SK-N-SH (cell line): Measurements from ENCODE around the gene CTSS. TPM values are rescaled to one million over a fixed set of nuclear protein-coding genes. Genes with fewer than 3 reads are reported as not detected.

Source experiments
- CTCF ChIA-PET: fragments of 300-600, 350-600 bp; formaldehyde crosslinking; extraction: SDS; loops from one replicate; lab custom pipeline; 2021; lab: Yijun Ruan, JAX
- POLR2A ChIA-PET: fragments of 350-600 bp; sonication (Branson Sonifier 250); formaldehyde crosslinking; extraction: SDS; loops from one replicate; lab custom pipeline; 2020; ENCODE audit warnings: antibody characterized with exemption, inconsistent platforms; lab: Yijun Ruan, JAX
- DNase-seq: peaks from one replicate; pipeline ENCODE4 v3.0.0; 2012
- H2AFZ ChIP-seq: fragments of 200-600 bp; sonication (generic); 2 replicates; pipeline ENCODE4 v1.8.1; 2016; ENCODE audit warnings: antibody characterized with exemption, mild to moderate bottlenecking, low read depth
- H3F3A ChIP-seq: fragments of 200-600 bp; sonication (generic); replicated peaks from 2 replicates; pipeline ENCODE3; 2016; ENCODE audit warnings: antibody characterized with exemption, mild to moderate bottlenecking; ENCODE audit not compliant: insufficient read depth
- H3K27ac ChIP-seq, 2 experiments: fragments of 200-500 bp in 1 of 2; fragments of 200-600 bp in 1 of 2; sonication (Bioruptor generic) in 1 of 2; sonication (generic), shearing (Covaris generic) in 1 of 2; 2 replicates each; pipeline versions ENCODE4 v1.5.1 to v1.6.1; 2014 to 2016; ENCODE audit warnings: low read depth in 2 of 2, inconsistent platforms in 1 of 2, low read length in 1 of 2, mild to moderate bottlenecking in 1 of 2, mixed read lengths in 1 of 2
- H3K27me3 ChIP-seq: fragments of 200-600 bp; sonication (generic), shearing (Covaris generic); 2 replicates; pipeline ENCODE4 v1.6.1; 2016; ENCODE audit warnings: mixed run types; ENCODE audit not compliant: insufficient read depth
- H3K36me3 ChIP-seq, 2 experiments: fragments of 200-500 bp in 1 of 2; fragments of 200-600 bp in 1 of 2; sonication (Bioruptor generic) in 1 of 2; sonication (generic) in 1 of 2; replicated peaks in 1 of 2; 2 replicates each; pipeline versions ENCODE3 to v1.5.1; 2014 to 2016; ENCODE audit warnings: low read length in 1 of 2, mild to moderate bottlenecking in 1 of 2; ENCODE audit not compliant: insufficient read depth in 2 of 2, control insufficient read depth in 1 of 2
- H3K4me1 ChIP-seq, 2 experiments: fragments of 200-500 bp in 1 of 2; fragments of 200-600 bp in 1 of 2; sonication (Bioruptor generic) in 1 of 2; sonication (generic), shearing (Covaris generic) in 1 of 2; 2 replicates each; pipeline versions ENCODE4 v1.5.1 to v1.6.1; 2014 to 2016; ENCODE audit warnings: low read depth in 1 of 2, low read length in 1 of 2, mixed run types in 1 of 2; ENCODE audit not compliant: insufficient read depth in 2 of 2, control insufficient read depth in 1 of 2
- H3K4me2 ChIP-seq: fragments of 200-600 bp; sonication (generic), shearing (Covaris generic); 2 replicates; pipeline ENCODE4 v1.6.1; 2017; ENCODE audit warnings: mixed run types
- H3K4me3 ChIP-seq, 2 experiments: fragments of 200-500 bp in 1 of 2; fragments of 200-600 bp in 1 of 2; sonication (Bioruptor generic) in 1 of 2; sonication (generic), shearing (Covaris generic) in 1 of 2; 2 replicates each; pipeline versions ENCODE4 v1.5.1 to v1.8.1; 2014 to 2016; ENCODE audit warnings: low read depth in 2 of 2, inconsistent platforms in 1 of 2, low read length in 1 of 2, mild to moderate bottlenecking in 1 of 2, mixed read lengths in 1 of 2, moderate library complexity in 1 of 2
- H3K79me2 ChIP-seq: fragments of 200-600 bp; sonication (generic); 2 replicates; pipeline ENCODE4 v1.8.1; 2017; ENCODE audit warnings: mild to moderate bottlenecking; ENCODE audit not compliant: insufficient read depth
- H3K9ac ChIP-seq: fragments of 200-600 bp; sonication (generic); 2 replicates; pipeline ENCODE4 v1.6.1; 2017; ENCODE audit warnings: mixed run types
- H3K9me2 ChIP-seq: fragments of 200-600 bp; sonication (generic); 2 replicates; pipeline ENCODE4 v1.6.1; 2017; ENCODE audit warnings: mixed run types
- H3K9me3 ChIP-seq: fragments of 200-600 bp; sonication (generic); 2 replicates; pipeline ENCODE4 v1.6.1; 2017; ENCODE audit warnings: mixed run types, mild to moderate bottlenecking, moderate library complexity
- H4K20me1 ChIP-seq: fragments of 200-600 bp; sonication (generic); 2 replicates; pipeline ENCODE4 v1.6.1; 2017; ENCODE audit warnings: mild to moderate bottlenecking, mixed run types; ENCODE audit not compliant: insufficient read depth
- CTCF ChIP-seq: fragments of 200-600 bp; sonication (generic); IDR thresholded peaks from 2 replicates; pipeline ENCODE4 v1.6.1; 2017; ENCODE audit warnings: antibody characterized with exemption, mild to moderate bottlenecking, moderate library complexity
- EZH2phosphoT487 ChIP-seq: fragments of 200-600 bp; sonication (generic); IDR thresholded peaks from 2 replicates; pipeline ENCODE4 v1.6.1; 2017; ENCODE audit warnings: low read depth, mixed run types, mild to moderate bottlenecking, antibody characterized with exemption, moderate library complexity, borderline replicate concordance
- GABPA ChIP-seq: IDR thresholded peaks from 2 replicates; pipeline ENCODE4 v1.4.0; 2012; ENCODE audit warnings: low read depth, mild to moderate bottlenecking
- GATA2 ChIP-seq: sonication (generic); formaldehyde crosslinking; IDR thresholded peaks from 2 replicates; pipeline ENCODE4 v1.5.0; 2020; ENCODE audit warnings: mild to moderate bottlenecking, missing genetic modification reagents
- IRF3 ChIP-seq: fragments of 150-350 bp; IDR thresholded peaks from 2 replicates; pipeline ENCODE4 v1.6.1; 2016; ENCODE audit warnings: mild to moderate bottlenecking, low read depth, low read length
- JUND ChIP-seq: IDR thresholded peaks from 2 replicates; pipeline ENCODE4 v1.4.0; 2012
- MAX ChIP-seq: IDR thresholded peaks from 2 replicates; pipeline ENCODE4 v1.4.0; 2012; ENCODE audit warnings: low read depth
- MEF2A ChIP-seq: IDR thresholded peaks from 2 replicates; pipeline ENCODE4 v1.4.0; 2012; ENCODE audit warnings: low read depth, borderline replicate concordance
- NRF1 ChIP-seq: IDR thresholded peaks from 2 replicates; pipeline ENCODE4 v1.6.1; 2012; ENCODE audit warnings: low read depth, mild to moderate bottlenecking, low read length
- PBX3 ChIP-seq: IDR thresholded peaks from 2 replicates; pipeline ENCODE4; 2012
- POLR2AphosphoS5 ChIP-seq: IDR thresholded peaks from 2 replicates; pipeline ENCODE4 v1.6.1; 2012; ENCODE audit warnings: low read depth, low read length
- RCOR1 ChIP-seq: fragments of 150-350 bp; IDR thresholded peaks from 2 replicates; pipeline ENCODE4 v1.6.1; 2017; ENCODE audit warnings: antibody characterized with exemption, low read length
- RXRA ChIP-seq: IDR thresholded peaks from 2 replicates; pipeline ENCODE4 v1.4.0; 2012; ENCODE audit warnings: low read depth, mild to moderate bottlenecking, borderline replicate concordance
- SIN3A ChIP-seq: IDR thresholded peaks from 2 replicates; pipeline ENCODE4 v1.6.1; 2012; ENCODE audit warnings: low read depth, mild to moderate bottlenecking, low read length, moderate library complexity, borderline replicate concordance
- SMC3 ChIP-seq: IDR thresholded peaks from 2 replicates; pipeline ENCODE4 v1.6.1; 2012; ENCODE audit warnings: low read depth, low read length, improper control_type of control experiment
- TAF1 ChIP-seq: IDR thresholded peaks from 2 replicates; pipeline ENCODE4 v1.6.1; 2012; ENCODE audit warnings: low read depth, mild to moderate bottlenecking, low read length, moderate library complexity, borderline replicate concordance
- TCF12 ChIP-seq: IDR thresholded peaks from 2 replicates; pipeline ENCODE4 v1.4.0; 2012
- TEAD4 ChIP-seq: IDR thresholded peaks from 2 replicates; pipeline ENCODE4 v1.4.0; 2012; ENCODE audit warnings: mild to moderate bottlenecking, borderline replicate concordance; ENCODE audit not compliant: insufficient read depth
- USF1 ChIP-seq: IDR thresholded peaks from 2 replicates; pipeline ENCODE4 v1.4.0; 2012; ENCODE audit warnings: low read depth, borderline replicate concordance
- USF2 ChIP-seq: fragments of 150-350 bp; IDR thresholded peaks from 2 replicates; pipeline ENCODE4 v1.6.1; 2017; ENCODE audit warnings: antibody characterized with exemption, low read length, low read depth, borderline replicate concordance
- YY1 ChIP-seq: IDR thresholded peaks from 2 replicates; pipeline ENCODE4 v1.4.0; 2012; ENCODE audit warnings: low read depth, mild to moderate bottlenecking
- ZBTB33 ChIP-seq: IDR thresholded peaks from 2 replicates; pipeline ENCODE4 v1.4.0; 2012; ENCODE audit warnings: low read depth, borderline replicate concordance
- WGBS: methylation state at CpG from one replicate; pipeline ENCODE4 v1.1.6; 2017; ENCODE audit warnings: low lambda C conversion rate; 5-methylcytosine and 5-hydroxymethylcytosine counted together
- polyA plus RNA-seq, 3 experiments: library from polyadenylated mRNA; depleted of rRNA; stranded (reverse); fragments of >200 nt; gene quantifications; 2 replicates each; pipeline ENCODE4 v1.2.3, GENCODE V29; 2012

Gene CTSS
- polyA plus RNA-seq, 1 of the 3 experiments (the other 2 are of a cell fraction) = 1.4 TPM

GRCh38 chr1:150780510-150780909, 14.9 kb upstream of the CTSS start (continued):
- no peak for TF ChIP-seq CTCF
- TF ChIP-seq GATA2 (CRISPR knock-in tag) = no peak
- TF ChIP-seq TAF1 = no peak
- TF ChIP-seq IRF3 = no peak
- TF ChIP-seq USF1 = no peak
- TF ChIP-seq RCOR1 = no peak

GRCh38 chr1:150778409-150778808, 12.8 kb upstream of the CTSS start:
- no peaks in the 10 kb centered on the region for H4K20me1 ChIP-seq
- no peaks in the 10 kb centered on the region for H3K9me3 ChIP-seq
- 89% methylated on average over 1 of the region's 1 CpG for WGBS
- TF ChIP-seq RCOR1 (no peak), MAX (no peak), JUND (no peak), RXRA (no peak), USF2 (no peak), POLR2AphosphoS5 (no peak), GABPA (no peak), SMC3 (no peak), NRF1 (no peak), ZBTB33 (no peak), SIN3A (no peak), TCF12 (no peak), TEAD4 (no peak), MEF2A (no peak), YY1 (no peak), PBX3 (no peak), EZH2phosphoT487 (no peak)
- no peaks in the 10 kb centered on the region for H3K4me1 ChIP-seq
- H3K27ac ChIP-seq = no peak overlapping the region
- no peak overlapping the region for H3K9ac ChIP-seq
- no peak for DNase-seq
- no peaks in the 10 kb centered on the region for H3K79me2 ChIP-seq
- CTCF ChIA-PET = interaction anchor here (1.3 kb wide), 1 partner anchor 219 kb away, joined by 5 read pairs; no protein-coding TSS in a partner anchor
- H3K9me2 ChIP-seq = no peaks in the 10 kb centered on the region
- H3F3A ChIP-seq = no peaks in the 10 kb centered on the region
- no peak overlapping the region for H3K4me2 ChIP-seq
- H3K4me3 ChIP-seq = no peak overlapping the region
- POLR2A ChIA-PET = no interaction called here
- H3K36me3 ChIP-seq = no peaks in the 10 kb centered on the region
- no peak overlapping the region for H2AFZ ChIP-seq
- no peaks in the 10 kb centered on the region for H3K27me3 ChIP-seq
